IPS-NIHi7 (cell line): ENCODE results near the gene SMYD3.
"Not testable (repeated sequence)": the region's sequence is repeated elsewhere in the genome, so short reads cannot be mapped to it uniquely, and the experiment has no call there.

ENCODE experiments used
- DNase-seq: peaks from one replicate; pipeline ENCODE4 v3.0.0; 2012; ENCODE audit warnings: mixed read lengths; ENCODE audit errors: extremely low spot score

Gene SMYD3

GRCh38 chr1:246108278-246108925 is 398.7 kb downstream of the SMYD3 start:
- DNase-seq = no peak

DNA sequence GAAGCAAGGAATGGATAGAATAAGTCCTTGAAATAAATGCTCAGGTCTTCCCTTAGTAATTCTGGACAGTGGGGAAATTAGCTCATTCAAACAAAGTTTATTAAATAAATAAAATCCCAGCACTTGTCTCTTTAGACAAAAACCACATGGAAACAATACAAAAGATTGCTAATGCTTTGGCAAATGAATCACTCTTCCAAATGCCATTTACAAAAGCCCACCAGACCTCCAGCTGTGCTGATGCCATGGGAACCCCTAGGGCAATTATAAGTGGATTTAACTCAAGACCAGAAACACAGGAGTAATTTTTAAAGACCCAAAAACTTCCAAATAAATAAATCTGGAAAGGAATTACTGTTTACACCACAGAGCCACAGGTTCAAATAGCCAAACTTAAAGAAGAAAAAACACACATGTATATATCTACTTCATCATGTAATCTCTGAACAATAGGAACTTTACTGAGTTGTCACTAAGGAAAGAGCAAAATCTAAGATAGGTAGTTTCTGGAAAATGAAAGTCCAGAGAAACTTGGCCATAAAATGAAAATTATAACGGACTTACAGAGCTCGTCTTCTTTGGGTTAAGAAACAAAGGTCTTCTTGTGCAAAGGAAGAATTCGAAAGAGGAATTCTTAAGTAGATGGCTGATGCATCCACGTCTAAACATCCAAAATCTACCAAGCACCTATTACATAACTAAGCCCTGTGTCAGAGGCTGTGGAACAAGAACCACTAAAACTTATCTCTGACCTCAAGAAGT is 399.4 kb downstream of the SMYD3 start:
- no peak for DNase-seq

- DNase-seq = no peak
Measured at GRCh38 chr1:246106342-246106763, 400.7 kb downstream of the SMYD3 start.

DNA sequence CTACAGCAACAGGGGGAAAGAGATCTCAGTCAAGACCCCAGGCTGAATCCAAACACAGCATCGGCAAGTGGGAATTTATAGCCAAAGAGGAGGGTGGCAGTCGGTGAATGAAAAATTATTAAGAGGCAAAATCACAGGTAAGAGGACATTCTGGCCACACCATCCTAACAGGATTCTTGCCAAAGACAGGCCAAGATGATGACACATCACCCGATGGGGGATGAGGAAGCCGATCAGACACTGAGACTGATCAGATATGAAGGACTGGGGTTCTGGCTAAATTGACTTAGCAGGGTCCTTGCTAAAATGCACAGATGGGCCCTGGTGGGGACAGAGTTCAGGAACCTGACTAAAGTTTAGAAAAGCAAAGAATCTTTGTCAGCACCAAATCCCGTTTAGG is 402.2 kb downstream of the SMYD3 start:
- DNase-seq = no peak

- no peak for DNase-seq
Measured at GRCh38 chr1:246099570-246099969, 407.5 kb downstream of the SMYD3 start.

- DNase-seq = no peak
Measured at GRCh38 chr1:246096356-246096755, 410.7 kb downstream of the SMYD3 start.

DNA sequence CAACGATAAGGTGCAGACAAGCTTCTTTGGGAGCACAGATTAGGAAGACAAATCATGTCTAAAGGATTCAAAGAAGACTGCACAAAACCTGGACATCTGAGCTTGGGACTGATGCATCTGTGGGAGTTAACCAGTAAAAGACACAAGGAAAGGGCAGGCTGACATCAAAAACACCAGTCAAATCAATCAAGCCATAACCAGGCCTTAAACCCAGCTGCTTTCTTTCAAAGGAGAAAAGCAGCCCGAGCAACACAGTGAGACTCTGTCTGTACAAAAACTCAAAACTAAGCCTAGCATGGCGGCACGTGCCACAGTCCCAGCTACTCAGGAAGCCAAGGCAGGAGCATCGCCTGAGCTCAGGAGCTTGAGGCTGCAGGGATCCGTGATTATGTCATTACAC is 411.6 kb downstream of the SMYD3 start:
- no peak for DNase-seq

DNA sequence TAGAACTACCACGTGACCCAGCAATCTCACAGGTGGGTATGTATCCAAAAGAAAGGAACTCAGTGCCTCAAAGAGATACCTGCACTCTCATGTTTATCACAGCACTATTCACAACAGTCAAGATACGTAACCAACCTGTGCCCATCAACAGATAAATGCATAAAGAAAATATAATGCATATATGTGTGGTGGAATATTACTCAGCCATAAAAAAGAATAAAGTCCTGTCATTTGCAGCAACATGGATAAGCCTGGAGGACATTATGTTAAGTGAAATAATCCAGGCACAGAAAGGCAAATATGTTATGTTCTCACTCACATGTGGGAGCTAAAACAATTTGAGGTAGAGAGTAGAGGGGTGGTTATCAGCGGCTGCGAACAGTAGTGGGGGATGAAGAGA is 413.8 kb downstream of the SMYD3 start:
- DNase-seq = no peak

- DNase-seq = no peak
Measured at GRCh38 chr1:246092136-246092535, 414.9 kb downstream of the SMYD3 start.

DNA sequence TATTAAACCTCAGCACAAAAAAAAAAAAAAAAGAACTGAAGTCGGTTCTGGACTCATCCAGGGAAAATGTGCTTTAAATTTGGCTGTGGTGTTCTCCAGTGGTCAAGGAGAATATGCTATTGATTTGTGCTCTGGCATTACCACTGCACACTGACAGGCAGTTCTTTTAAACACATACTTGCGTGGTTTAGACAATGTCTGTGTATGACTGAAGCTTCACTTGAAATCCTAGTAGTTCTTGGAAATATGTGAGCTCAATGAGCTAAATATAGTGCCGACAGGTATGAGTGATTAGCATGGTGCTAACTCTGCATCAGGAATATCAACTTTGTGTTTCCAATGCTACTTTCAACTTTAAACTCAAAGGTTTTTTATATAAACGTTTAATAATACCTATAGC is 415.6 kb downstream of the SMYD3 start:
- no peak for DNase-seq

- DNase-seq = no peak
Measured at GRCh38 chr1:246086191-246086590, 420.9 kb downstream of the SMYD3 start.

- DNase-seq = no peak
Measured at GRCh38 chr1:246083416-246083815, 423.7 kb downstream of the SMYD3 start.

DNA sequence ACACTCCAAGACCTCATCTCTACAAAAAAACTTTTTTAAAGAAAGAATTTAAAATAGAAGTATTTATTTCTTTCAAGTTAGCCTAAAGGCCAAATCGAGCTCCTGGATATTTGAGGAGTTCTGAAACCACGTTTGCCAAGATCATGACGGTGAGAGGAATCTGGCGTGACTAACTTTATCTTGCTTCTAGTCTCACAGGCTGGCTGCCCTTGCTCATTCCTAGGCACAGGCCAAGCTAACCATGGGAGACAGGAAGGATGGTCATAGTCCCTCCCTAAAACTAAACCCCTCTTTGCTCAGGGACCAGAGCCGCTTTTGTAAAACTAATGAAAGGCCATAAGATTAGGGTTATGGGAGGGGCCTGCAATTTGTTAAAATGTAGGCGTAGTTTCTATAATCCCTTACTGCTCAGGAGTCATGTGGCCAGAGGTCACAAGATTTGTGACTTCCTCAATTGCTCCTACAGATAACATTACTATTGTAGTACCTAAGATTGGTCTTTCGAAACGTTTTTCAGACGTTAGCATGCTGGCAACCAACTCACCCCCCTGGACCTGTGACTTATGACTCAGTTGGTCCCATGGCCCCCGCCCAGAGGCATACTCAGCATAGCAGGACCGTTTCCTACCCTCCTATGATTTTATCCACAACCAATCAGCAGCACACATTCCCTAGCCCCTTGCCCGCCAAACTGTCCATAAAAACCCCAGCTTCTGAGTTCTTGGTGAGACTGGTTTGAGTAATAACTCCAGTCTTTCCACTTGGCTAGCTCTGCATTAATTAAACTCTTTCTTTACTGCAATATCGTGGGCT is 425.0 kb downstream of the SMYD3 start:
- DNase-seq = no peak

DNA sequence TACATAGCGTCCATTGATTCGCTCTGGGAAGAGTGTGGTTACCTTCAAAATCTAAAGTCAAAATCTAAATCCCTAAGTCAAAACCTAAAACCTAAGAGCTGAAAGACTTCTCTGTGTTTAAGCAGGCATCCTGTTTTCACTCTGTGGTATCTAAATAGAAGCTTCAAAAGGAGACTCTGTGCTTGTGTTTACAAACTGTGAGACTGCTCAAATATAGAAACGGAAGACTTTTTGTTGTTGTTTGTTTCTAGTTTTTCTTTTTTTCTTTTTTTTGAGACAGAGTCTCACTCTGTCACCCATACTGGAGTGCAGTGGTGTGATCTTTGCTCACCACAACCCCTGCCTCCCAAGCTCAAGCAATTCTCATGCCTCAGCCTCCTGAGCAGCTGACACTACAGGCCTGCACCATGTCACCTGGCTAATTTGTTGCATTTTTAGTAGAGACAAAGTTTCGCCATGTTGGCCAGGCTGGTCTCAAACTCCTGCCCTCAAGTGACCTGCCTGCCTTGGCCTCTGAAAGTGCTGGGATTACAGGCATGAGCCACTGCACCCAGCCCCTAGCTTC is 425.9 kb downstream of the SMYD3 start:
- no peak for DNase-seq

GRCh38 chr1:246080031-246080430 is 427.0 kb downstream of the SMYD3 start:
- DNase-seq = no peak

GRCh38 chr1:246078888-246079252 is 428.2 kb downstream of the SMYD3 start:
- DNase-seq = no peak

DNA sequence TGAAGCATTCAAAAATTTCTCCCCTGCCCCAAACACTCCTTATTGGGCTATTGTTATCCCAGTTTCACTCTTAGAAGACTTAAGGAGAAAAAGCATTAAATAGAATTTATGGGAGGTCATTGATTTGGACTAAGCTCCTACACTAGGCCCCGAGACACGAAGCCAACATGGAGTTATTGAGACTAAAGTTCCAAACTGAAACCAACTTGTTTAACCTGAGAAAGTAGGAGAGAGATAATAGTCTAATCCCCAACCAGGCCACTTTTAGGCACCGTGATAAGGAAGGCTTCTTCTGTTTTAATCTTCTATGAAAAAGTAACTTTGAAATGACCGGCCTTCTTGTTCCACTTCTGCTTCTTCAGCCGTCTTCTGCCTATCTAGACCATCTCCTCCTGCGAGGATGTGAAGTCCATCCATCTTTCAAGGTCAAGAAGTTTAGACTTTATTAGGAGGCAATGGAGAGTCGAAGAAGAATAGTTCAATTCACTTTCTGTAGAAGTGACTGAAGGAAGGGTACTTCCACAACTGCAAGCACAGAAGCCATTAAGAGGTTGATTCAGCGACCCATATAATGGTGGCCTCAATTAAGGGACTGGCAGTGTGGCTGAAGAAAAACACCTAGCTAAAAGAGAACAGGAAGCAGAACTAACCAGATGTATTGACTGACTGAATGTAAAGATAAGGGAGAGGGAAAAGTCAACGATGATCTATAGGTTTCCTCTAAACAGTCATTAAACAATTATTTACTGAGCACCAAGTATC is 428.8 kb downstream of the SMYD3 start:
- no peak for DNase-seq

DNA sequence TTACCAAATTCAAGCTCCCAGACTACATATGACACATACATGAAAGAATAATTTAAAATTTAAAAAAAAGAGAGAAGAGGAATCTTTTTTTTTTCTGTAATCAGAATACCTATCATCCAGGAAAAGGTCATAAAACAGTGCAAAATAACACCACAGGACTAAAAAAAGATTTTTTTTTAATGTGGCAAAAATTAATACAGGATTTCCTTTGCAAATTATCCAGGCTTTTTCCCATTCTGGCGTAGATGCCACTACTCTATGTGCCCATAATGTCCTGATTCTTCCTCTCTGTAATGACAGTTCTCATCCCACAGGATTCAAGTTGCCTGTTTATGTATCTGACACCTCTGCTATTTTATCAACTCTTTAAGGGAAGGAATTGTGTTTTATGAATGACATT is 429.6 kb downstream of the SMYD3 start:
- DNase-seq = no peak

DNA sequence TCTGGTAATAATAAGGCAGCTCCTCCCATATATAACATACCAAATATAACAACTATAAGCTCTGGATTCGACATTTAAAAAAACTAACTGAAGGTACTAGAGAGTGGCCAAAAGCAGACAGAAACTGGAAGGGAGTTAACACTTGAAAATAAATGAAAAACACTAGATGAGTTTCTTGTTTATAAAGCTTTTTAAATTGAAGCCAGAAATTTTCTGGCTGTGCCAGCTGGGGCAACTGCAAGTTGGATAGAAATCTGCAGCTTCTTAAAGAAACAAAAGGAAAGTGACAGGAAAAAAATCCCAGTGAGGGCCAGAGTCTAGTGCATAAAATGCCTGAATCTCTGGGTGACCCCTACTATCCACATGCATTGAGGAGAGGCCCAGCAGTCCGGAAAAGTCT is 432.7 kb downstream of the SMYD3 start:
- no peak for DNase-seq

- no peak for DNase-seq
Measured at GRCh38 chr1:246072456-246072955, 434.6 kb downstream of the SMYD3 start.

DNA sequence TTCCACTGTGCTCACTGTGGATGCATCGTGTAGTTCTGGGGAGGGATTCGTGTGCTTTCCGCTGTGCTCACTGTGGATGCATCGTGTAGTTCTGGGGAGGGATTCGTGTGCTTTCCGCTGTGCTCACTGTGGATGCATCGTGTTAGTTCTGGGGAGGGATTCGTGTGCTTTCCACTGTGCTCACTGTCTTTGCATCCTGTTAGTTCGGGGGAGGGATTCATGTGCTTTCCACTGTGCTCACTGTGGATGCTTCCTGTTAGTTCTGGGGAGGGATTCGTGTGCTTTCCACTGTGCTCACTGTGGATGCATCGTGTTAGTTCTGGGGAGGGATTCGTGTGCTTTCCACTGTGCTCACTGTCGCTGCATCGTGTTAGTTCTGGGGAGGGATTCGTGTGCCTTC is 435.1 kb downstream of the SMYD3 start:
- not testable (repeated sequence) for DNase-seq
